ENCODE results near the gene CANT1.

DNA sequence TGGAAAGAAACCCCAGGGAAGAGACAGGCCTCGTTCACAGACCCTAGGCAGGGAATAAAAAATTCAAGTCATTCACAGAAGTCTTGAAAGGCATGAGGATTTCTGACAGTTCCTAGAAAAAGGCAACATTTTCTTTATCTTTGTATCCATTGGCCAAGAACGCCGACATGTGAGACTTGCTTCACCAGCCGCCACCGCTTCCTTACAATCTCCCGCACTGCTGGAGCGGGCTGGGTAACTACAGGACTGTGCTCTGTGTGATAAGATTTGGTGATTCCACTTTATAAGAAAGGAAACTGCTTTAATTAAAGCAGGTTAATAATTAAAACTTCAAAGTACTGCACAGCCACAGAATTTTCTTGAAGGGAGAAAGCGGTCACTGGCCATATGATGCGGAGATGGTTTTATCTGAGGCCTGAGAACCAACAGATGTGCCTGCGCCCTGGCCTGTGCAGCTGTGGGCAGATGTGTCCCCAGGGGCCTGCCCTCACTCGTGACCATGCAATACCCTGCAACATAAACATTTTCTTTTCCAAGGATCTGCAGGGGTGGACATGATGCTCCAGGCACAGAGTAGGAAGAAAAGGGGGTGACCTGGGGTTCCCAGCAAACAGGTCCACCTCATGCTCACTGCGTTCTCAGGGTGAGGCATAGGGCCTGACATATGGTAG is 16.9 kb downstream of the CANT1 start:
- TF ChIP-seq TAF1 (IDR thresholded peaks at IDR 0.05; ENCODE audit: borderline replicate concordance, insufficient read depth, low read length) (no peak), POLR2AphosphoS5 (IDR thresholded peaks at IDR 0.05; ENCODE audit: low read depth, low read length) (no peak)
- TF ChIP-seq, protein P1, sequence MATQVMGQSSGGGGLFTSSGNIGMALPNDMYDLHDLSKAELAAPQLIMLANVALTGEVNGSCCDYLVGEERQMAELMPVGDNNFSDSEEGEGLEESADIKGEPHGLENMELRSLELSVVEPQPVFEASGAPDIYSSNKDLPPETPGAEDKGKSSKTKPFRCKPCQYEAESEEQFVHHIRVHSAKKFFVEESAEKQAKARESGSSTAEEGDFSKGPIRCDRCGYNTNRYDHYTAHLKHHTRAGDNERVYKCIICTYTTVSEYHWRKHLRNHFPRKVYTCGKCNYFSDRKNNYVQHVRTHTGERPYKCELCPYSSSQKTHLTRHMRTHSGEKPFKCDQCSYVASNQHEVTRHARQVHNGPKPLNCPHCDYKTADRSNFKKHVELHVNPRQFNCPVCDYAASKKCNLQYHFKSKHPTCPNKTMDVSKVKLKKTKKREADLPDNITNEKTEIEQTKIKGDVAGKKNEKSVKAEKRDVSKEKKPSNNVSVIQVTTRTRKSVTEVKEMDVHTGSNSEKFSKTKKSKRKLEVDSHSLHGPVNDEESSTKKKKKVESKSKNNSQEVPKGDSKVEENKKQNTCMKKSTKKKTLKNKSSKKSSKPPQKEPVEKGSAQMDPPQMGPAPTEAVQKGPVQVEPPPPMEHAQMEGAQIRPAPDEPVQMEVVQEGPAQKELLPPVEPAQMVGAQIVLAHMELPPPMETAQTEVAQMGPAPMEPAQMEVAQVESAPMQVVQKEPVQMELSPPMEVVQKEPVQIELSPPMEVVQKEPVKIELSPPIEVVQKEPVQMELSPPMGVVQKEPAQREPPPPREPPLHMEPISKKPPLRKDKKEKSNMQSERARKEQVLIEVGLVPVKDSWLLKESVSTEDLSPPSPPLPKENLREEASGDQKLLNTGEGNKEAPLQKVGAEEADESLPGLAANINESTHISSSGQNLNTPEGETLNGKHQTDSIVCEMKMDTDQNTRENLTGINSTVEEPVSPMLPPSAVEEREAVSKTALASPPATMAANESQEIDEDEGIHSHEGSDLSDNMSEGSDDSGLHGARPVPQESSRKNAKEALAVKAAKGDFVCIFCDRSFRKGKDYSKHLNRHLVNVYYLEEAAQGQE (IDR thresholded peaks at IDR 0.05; ENCODE audit: insufficient read depth in 1 of 2, low read depth in 2 of 2, low read length in 2 of 2): no peak
